ENCODE results near the gene FAM83C.

Gene FAM83C

GRCh38 chr20:35333606-35334005 is 41.4 kb upstream of the FAM83C start:
- DNase-seq (ENCODE audit: low read depth): no peak
- no peak for TF ChIP-seq CTCF (IDR thresholded peaks at IDR 0.05; ENCODE audit: low read depth, low read length, missing control alignments)
- H3K4me3 ChIP-seq (ENCODE audit: low read depth, low read length): no peak overlapping the region
- in situ Hi-C loops (cut with HindIII; ENCODE audit: low sequenced_read_pairs): no loop called here

- TF ChIP-seq CTCF (IDR thresholded peaks at IDR 0.05; ENCODE audit: low read depth, low read length, missing control alignments): no peak
Measured at GRCh38 chr20:35332540-35333200, 40.4 kb upstream of the FAM83C start.

GRCh38 chr20:35329435-35330139 is 37.4 kb upstream of the FAM83C start:
- H3K4me3 ChIP-seq (ENCODE audit: low read depth, low read length): no peak overlapping the region
- no peak for DNase-seq (ENCODE audit: low read depth)
- TF ChIP-seq CTCF (IDR thresholded peaks at IDR 0.05; ENCODE audit: low read depth, low read length, missing control alignments): peak; percentile 47
- in situ Hi-C loops (cut with HindIII; ENCODE audit: low sequenced_read_pairs): no loop called here

More at GRCh38 chr20:35332540-35333200, 40.4 kb upstream of the FAM83C start:
- in situ Hi-C loops (cut with HindIII; ENCODE audit: low sequenced_read_pairs): no loop called here
- no peak for DNase-seq (ENCODE audit: low read depth)
- no peak overlapping the region for H3K4me3 ChIP-seq (ENCODE audit: low read depth, low read length)

- in situ Hi-C loops (cut with HindIII; ENCODE audit: low sequenced_read_pairs): no loop called here
- H3K4me3 ChIP-seq (ENCODE audit: low read depth, low read length): no peak overlapping the region
- no peak for TF ChIP-seq CTCF (IDR thresholded peaks at IDR 0.05; ENCODE audit: low read depth, low read length, missing control alignments)
- DNase-seq (ENCODE audit: low read depth): no peak
Measured at GRCh38 chr20:35328689-35329088, 36.5 kb upstream of the FAM83C start.

GRCh38 chr20:35328095-35328685 is 36.0 kb upstream of the FAM83C start:
- no peak overlapping the region for H3K4me3 ChIP-seq (ENCODE audit: low read depth, low read length)
- in situ Hi-C loops (cut with HindIII; ENCODE audit: low sequenced_read_pairs): no loop called here
- no peak for DNase-seq (ENCODE audit: low read depth)
- TF ChIP-seq CTCF (IDR thresholded peaks at IDR 0.05; ENCODE audit: low read depth, low read length, missing control alignments): no peak

- no peak overlapping the region for H3K4me3 ChIP-seq (ENCODE audit: low read depth, low read length)
- DNase-seq (ENCODE audit: low read depth): no peak
- in situ Hi-C loops (cut with HindIII; ENCODE audit: low sequenced_read_pairs): no loop called here
- TF ChIP-seq CTCF (IDR thresholded peaks at IDR 0.05; ENCODE audit: low read depth, low read length, missing control alignments): no peak
Measured at GRCh38 chr20:35327074-35327976, 35.1 kb upstream of the FAM83C start.
